NCI-H82 treated with DMSO at 0.1 percent for 48 hours (cell line): ENCODE results near the gene FAM186B.

ENCODE experiments used
- DNase-seq: peaks from one replicate; lab custom pipeline; 2025; ENCODE audit not compliant: unreplicated experiment; lab: John Stamatoyannopoulos, UW

The FAM186B gene

DNA sequence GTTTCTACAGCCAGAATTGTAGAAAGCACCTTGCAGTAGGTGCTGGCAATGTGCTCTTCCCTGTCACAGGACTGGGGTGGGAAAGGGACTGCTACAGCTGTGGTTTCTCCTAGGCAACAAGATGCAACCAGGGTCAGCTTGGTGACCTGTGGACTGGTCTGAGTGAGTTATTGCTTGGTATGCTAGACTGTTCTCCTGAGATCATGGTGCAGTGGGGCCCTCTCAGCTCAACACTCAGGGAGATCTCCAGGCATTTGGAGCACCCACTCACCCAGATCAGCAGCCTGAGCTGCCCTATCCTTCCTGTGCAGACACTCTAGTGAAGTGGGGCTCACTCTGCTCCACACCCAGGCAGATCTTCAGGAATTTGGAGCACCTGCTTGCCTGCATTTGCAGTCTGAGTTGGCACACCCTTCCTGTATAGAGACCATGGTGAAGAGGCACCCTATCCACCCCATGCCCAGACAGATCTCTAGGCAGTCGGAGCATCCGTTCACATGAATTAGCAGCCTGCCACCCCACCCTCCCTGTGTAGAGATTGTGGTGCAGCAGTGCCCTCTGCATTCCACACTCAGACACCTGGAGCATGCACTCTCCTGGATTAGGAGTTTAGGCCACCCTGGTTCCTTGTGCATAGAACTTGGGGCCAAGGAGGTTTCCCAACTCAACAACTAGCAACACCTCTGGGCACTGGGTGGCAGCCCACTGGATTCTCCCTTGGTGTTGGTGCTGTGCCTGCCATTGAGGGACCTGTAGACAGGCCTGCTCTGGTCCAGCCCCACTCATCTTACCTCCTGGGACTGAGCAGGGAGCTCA, 3.8 kb upstream of the FAM186B start:
- DNase-seq: no peak

GRCh38 chr12:49604856-49605255, 583 bp downstream of the FAM186B start:
- no peak for DNase-seq

GRCh38 chr12:49603721-49604120, 1.7 kb downstream of the FAM186B start:
- DNase-seq: no peak

DNA sequence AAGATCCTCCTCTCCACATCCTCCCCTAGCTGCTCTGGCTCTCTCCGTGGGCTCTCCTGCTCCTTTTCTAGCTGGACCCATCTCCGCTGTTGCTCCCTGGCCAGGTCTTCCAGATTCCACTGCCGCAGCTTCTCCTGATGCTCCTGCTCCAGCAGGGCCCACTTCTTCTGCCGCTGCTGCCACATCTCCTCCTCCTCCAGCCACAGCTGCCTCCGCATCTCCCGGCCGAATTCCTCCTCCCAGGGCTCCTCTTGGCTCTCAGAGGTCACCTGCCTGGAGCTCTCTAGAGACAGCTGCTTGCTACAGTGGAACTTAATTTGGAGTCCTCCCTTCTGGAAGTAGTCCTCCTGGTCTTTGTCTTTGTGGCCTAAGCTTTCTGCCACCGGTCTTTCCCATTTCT, 5.5 kb downstream of the FAM186B start:
- DNase-seq: no peak

DNA sequence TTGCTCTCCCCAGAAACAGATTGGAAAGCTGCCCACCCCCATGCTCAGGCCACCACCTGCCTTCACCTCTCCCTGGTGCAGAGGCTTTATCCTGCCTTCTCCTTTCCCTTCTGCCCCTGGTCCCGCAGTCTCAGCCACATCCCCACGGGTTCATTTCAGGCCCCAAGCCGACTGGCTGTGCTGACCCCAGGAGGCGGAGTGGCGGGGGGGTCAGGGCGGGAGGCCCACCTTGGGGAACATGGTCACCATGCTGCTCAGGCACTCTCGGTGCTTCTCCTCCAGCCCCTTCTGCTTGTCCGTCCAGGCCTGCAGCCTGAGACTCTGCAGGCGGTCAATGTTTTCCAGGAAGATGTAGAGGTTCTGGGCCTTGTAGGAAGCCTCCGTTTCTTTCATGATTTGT, 6.9 kb downstream of the FAM186B start:
- DNase-seq: no peak

DNA sequence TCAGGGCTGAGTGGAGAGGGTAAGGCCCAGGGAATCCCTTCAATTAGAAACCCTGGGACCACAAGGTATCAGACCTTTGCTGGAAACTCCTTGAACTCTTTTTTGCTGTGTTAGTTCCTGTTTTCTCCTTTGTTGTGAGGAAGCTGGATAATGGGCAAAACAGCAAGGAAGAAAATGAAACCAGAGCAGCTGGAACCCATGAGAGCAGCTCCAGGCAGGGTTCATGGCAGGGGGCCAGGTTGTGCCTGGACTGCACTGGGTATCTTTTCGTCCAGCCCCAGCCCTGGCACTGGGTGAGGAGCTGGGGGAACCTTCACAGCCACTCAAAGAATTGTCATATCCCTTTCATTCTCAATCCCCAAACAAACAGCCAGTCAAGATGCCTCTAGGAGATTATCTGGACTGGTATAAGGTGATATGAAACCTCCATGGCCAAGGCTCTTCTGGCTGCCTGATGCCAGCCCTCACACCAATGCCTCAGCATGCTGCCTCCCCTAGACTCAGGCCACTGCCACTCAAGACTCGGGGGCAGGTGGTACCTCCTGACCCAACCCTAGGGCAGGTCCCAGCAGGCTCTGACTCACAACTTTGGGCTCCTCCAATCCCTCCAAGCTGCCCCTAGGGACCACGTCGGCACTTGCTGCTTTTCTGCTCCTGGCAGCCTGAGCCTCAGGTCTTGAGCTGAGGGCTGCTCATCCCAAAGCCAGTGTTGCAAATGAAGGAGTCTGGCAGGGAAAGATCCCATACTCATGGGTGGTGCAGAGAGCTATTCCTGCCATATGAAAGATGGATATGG, 16.5 kb downstream of the FAM186B start:
- DNase-seq: no peak

DNA sequence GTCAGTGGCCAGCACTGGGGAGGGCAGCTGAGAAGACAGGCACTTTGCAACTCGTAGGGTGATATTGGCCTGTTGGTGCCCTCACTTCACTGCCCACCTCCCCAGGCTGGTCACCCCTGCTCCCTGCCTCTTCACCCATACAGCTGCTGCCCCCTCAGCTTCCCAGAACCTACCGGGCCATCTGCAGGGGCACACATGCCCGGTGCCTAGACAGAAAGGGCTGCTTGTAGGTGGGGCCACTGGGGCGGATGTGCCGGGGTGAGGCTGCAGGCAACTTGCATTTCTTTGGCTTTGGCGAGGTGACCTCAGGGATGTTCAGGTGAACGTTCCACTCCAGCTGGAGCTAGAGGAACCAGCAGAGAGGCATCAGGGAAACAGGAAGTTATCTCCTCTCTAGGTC, 17.2 kb downstream of the FAM186B start:
- no peak for DNase-seq

- no peak for DNase-seq
Measured at GRCh38 chr12:49587174-49587908, 18.1 kb downstream of the FAM186B start.

DNA sequence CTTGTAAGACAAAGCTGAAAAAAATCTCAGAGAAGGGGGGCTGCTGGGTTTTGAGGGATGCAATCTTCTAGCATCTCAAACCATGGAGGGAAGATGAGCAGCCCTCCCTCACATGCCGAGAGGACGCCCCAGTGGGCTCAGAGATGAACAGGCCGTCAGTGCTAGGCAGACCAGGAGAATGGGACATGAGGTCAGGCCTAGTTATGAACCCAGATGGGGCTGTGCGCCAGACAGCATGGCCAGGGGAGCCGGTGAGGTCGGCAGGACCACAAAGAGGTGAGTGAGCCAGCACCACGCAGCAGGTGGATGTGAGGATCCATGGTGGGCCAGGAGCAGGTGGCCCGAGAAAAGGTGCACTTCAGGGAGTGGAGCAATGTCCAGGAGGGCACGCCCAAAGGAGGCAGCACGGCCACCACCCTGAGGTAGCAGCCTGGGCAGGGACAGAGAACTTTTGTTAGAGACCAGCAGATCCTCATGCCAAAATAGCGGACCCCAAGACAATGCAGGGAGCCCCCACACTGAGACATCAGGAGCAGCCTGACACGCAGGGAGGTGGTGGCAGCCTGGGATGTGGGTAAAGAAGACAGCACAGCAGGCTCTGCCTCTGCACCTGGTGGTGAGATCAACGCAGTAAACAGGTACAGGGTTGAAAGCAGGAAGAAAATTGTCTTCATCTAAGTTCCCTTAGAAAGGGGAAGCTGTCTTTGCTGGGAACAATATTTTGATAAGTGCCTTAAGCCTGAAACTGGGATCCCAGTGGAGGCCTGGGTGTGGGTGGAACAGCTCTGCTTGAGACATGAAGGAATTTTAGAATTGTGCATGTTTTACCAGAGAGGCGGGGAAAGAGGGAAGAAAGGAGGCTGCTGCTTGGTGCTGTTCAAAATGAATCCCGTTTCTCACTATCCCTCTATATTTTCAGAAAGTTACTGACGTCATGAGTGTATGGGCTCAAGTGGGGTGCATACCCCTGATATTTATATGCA, 19.7 kb downstream of the FAM186B start:
- DNase-seq: no peak

GRCh38 chr12:49584591-49584990, 20.8 kb downstream of the FAM186B start:
- DNase-seq: no peak

DNA sequence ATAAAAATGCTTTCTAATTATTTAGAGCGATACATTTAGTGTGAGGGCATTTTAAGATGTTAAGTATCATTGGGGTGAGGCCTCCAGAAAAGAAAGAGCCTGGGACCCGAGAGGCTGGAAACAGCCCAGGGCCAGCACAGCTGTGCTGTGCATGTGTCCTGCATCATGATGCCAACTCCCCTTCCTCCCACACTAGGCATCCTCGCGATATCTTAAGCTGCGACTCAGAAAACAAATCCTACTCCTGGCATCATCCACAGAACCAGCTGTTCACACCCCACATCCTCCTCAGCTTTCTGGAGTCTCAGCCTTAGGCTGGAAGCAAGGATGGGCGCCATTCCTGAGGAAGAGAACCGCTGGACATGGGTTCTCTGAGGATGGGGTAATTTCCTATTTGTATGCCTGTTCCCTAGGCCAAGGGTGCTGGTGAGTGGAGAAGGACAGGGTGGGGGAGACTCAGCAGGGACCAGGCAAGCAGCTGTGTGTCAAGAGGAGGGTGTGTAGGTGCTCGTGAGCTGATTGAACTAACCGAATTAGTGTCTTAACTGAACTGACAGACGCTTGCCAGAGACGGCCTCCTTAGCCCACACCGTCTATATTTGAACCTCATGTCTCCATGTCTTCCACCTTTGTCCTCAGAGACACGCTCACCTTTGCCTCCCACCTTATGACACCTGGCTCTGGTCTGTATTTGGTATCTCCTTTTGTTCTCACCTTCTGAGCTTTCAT, 21.9 kb downstream of the FAM186B start:
- DNase-seq: peak; percentile 40

DNA sequence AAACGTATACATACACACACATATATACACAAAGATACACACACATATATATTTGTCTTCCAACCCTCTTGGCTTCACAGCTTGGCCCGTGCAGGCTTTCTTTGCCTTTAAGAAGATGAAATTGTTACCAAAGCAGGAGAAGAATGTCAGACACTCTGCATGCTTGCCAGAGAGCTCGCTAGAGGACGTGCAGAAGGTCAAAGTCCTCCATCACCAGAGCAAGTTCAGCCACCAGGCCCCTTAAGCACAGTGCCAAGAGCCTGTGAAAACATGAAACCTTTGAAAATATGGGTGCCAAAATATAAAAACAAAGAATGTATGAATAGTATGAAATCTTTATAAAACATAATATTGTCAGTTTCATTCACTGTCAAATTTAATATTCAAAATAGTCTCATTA, 22.6 kb downstream of the FAM186B start:
- DNase-seq: no peak

GRCh38 chr12:49582201-49582600, 23.2 kb downstream of the FAM186B start:
- DNase-seq: no peak

GRCh38 chr12:49580572-49581535, 24.6 kb downstream of the FAM186B start:
- peak; percentile 80 for DNase-seq

- peak; percentile 97 for DNase-seq
Measured at GRCh38 chr12:49578471-49579112, 26.8 kb downstream of the FAM186B start.

DNA sequence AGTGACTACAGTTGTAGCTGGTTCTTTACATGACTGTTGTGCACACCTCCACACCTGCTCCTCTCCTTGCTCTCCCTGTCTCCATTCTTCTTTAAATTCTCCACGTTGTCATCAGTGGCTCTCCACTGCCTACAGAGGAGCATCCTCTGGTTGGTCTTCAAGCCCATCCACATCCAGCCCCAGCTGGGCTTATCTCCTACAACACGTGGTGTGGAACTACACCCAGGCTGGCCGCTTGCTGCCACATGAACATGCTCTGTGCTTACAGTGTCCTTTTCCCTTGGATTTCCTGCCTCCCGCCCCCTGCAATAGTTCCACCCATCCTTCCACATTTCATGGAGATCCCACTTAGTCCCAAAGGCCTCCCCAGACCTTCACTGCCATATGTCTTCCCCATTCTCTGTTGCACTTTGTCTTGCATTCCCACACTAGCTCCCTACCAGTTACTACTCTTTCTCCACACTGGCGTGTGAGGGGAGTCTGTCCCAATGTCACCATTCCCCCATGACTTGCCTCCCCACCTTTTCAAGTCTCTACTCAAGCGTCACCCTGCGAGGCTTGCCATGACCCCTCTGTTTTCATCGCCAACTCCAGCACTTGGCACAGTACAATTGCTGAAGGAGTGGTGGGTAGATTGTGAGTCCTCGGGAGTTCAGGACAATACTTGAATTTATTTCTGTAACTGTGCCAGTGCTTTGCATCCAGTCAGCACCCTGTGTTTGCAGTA, 27.7 kb downstream of the FAM186B start:
- DNase-seq: no peak

GRCh38 chr12:49568442-49569162, 36.8 kb downstream of the FAM186B start:
- DNase-seq: no peak
